NCI-H510A (cell line): ENCODE measurements around the gene CCT3.
"Not testable (repeated sequence)": the region's sequence is repeated elsewhere in the genome, so short reads cannot be mapped to it uniquely, and the experiment has no call there.

Source experiments
- DNase-seq: peaks from one replicate; lab custom pipeline; 2025; lab: John Stamatoyannopoulos, UW

The CCT3 gene

GRCh38 chr1:156336242-156336641 is 1.9 kb downstream of the CCT3 start:
- DNase-seq, result no peak

- DNase-seq, result not testable (repeated sequence)
Observed at GRCh38 chr1:156323179-156323578, 14.9 kb downstream of the CCT3 start.

GRCh38 chr1:156320560-156320959 is 17.5 kb downstream of the CCT3 start:
- DNase-seq, result no peak

GRCh38 chr1:156319664-156320063 is 18.4 kb downstream of the CCT3 start:
- no peak for DNase-seq

GRCh38 chr1:156316909-156317308 is 21.2 kb downstream of the CCT3 start:
- no peak for DNase-seq

- no peak for DNase-seq
Observed at GRCh38 chr1:156310962-156311361, 27.1 kb downstream of the CCT3 start.

- DNase-seq, result no peak
Observed at GRCh38 chr1:156308078-156308477, 30.0 kb downstream of the CCT3 start.

GRCh38 chr1:156305215-156305614 is 32.9 kb downstream of the CCT3 start:
- no peak for DNase-seq

- no peak for DNase-seq
Observed at GRCh38 chr1:156303241-156303640, 34.9 kb downstream of the CCT3 start.

GRCh38 chr1:156298852-156299357 is 39.2 kb downstream of the CCT3 start, which contains the start of gene VHLL:
VHLL (minus strand) TSS chr1:156299307; CDS start chr1:156299189, 118 bp downstream.
- no peak for DNase-seq

GRCh38 chr1:156295391-156295947 is 42.6 kb downstream of the CCT3 start, which contains the start of gene GLMP:
GLMP (minus strand) TSS chr1:156295679; CDS start chr1:156295645, 34 bp downstream.
- DNase-seq, result peak; percentile 26

- DNase-seq, result no peak
Observed at GRCh38 chr1:156293895-156294294, 44.2 kb downstream of the CCT3 start.

- DNase-seq, result no peak
Observed at GRCh38 chr1:156293098-156293434, 45.0 kb downstream of the CCT3 start.

- peak; percentile 55 for DNase-seq
Observed at GRCh38 chr1:156291226-156292061, 46.6 kb downstream of the CCT3 start.

GRCh38 chr1:156289857-156290256 is 48.2 kb downstream of the CCT3 start:
- no peak for DNase-seq

- no peak for DNase-seq
Observed at GRCh38 chr1:156286061-156286460, 52.0 kb downstream of the CCT3 start.

- DNase-seq, result no peak
Observed at GRCh38 chr1:156285437-156285836, 52.7 kb downstream of the CCT3 start.

GRCh38 chr1:156284757-156285156 is 53.3 kb downstream of the CCT3 start:
- DNase-seq, result no peak

- peak; percentile 85 for DNase-seq
Observed at GRCh38 chr1:156284112-156284511, 54.0 kb downstream of the CCT3 start, which contains the start of gene TMEM79. TMEM79 (plus strand) TSS chr1:156284325; CDS start chr1:156285227, 902 bp downstream.

GRCh38 chr1:156283521-156283920 is 54.6 kb downstream of the CCT3 start:
- no peak for DNase-seq

- peak; percentile 99 for DNase-seq
Observed at GRCh38 chr1:156282479-156283222, 55.4 kb downstream of the CCT3 start, which contains the start of gene SMG5. SMG5 (minus strand) TSS chr1:156282825; CDS start chr1:156282680, 145 bp downstream.
